Measurements from ENCODE around the gene DISC1. TPM values are rescaled to one million over a fixed set of nuclear protein-coding genes. Genes with fewer than 3 reads are reported as not detected.

Gene DISC1
- total and polyA plus RNA-seq, 2 donors (not counting 1 experiment from before 2014, with no cell fraction given): 2.0 to 4.3 TPM

DNA sequence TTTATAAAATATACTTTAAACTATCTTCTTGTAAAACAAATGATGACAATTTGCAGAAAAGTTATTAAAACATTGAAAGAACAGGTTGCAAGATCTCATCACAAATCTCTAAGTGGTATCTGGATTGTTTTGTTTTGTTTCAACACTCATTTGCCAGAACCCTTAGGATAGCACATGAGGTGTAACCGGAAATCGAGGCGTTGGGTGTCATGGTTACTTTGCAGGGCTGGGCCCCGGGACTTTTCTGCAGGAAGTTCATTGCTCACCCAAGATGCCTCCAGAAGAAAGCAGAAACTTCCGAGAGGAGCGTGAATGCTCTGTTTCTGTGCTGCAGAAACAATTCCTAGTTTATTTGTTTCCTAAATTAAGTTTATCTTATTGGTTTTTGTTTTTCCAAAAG, 2.5 kb downstream of the DISC1 start:
- DNase-seq (ENCODE audit: low read depth in 2 of 2): no peak
- no peak for TF ChIP-seq EZH2 (IDR thresholded peaks at IDR 0.05; ENCODE audit: low read length, missing control alignments)
- TF ChIP-seq, protein P1, sequence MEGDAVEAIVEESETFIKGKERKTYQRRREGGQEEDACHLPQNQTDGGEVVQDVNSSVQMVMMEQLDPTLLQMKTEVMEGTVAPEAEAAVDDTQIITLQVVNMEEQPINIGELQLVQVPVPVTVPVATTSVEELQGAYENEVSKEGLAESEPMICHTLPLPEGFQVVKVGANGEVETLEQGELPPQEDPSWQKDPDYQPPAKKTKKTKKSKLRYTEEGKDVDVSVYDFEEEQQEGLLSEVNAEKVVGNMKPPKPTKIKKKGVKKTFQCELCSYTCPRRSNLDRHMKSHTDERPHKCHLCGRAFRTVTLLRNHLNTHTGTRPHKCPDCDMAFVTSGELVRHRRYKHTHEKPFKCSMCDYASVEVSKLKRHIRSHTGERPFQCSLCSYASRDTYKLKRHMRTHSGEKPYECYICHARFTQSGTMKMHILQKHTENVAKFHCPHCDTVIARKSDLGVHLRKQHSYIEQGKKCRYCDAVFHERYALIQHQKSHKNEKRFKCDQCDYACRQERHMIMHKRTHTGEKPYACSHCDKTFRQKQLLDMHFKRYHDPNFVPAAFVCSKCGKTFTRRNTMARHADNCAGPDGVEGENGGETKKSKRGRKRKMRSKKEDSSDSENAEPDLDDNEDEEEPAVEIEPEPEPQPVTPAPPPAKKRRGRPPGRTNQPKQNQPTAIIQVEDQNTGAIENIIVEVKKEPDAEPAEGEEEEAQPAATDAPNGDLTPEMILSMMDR (conservative IDR thresholded peaks at IDR 0.05 in 1 of 2, IDR thresholded peaks at IDR 0.05 in 1 of 2; ENCODE audit: low read depth in 1 of 2, low read length in 2 of 2): no peak
- H3K9me3 ChIP-seq (ENCODE audit: control insufficient read depth, insufficient read depth, low read depth, low read length): no peaks in the 10 kb centered on the region
- no peaks in the 10 kb centered on the region for H3K36me3 ChIP-seq (ENCODE audit: control insufficient read depth, insufficient read depth, low read length)
- H4K20me1 ChIP-seq (ENCODE audit: control insufficient read depth, extremely low read depth, insufficient read depth, low read length): peaks cover 1% of the 10 kb centered on the region
- H3K4me3 ChIP-seq (replicated peaks in 1 of 4; ENCODE audit: control extremely low read depth in 1 of 4, insufficient read depth in 1 of 4, low read depth in 3 of 4, low read length in 4 of 4): no peak overlapping the region
- peaks cover 5% of the 10 kb centered on the region for H3K4me1 ChIP-seq (ENCODE audit: control insufficient read depth, extremely low read depth, insufficient read depth, low read length)
- H3K79me2 ChIP-seq (ENCODE audit: control insufficient read depth, insufficient read depth, low read length): no peaks in the 10 kb centered on the region
- H3K4me2 ChIP-seq (ENCODE audit: extremely low read depth, insufficient read depth, low read length): no peak overlapping the region
- H3K27me3 ChIP-seq (ENCODE audit: control insufficient read depth, insufficient read depth, low read length): no peaks in the 10 kb centered on the region
- H3K9ac ChIP-seq (ENCODE audit: insufficient read depth, low read length): no peak overlapping the region
- H2AFZ ChIP-seq (ENCODE audit: low read length): no peak overlapping the region
- no peak overlapping the region for H3K27ac ChIP-seq (ENCODE audit: insufficient read depth, low read length)

DNA sequence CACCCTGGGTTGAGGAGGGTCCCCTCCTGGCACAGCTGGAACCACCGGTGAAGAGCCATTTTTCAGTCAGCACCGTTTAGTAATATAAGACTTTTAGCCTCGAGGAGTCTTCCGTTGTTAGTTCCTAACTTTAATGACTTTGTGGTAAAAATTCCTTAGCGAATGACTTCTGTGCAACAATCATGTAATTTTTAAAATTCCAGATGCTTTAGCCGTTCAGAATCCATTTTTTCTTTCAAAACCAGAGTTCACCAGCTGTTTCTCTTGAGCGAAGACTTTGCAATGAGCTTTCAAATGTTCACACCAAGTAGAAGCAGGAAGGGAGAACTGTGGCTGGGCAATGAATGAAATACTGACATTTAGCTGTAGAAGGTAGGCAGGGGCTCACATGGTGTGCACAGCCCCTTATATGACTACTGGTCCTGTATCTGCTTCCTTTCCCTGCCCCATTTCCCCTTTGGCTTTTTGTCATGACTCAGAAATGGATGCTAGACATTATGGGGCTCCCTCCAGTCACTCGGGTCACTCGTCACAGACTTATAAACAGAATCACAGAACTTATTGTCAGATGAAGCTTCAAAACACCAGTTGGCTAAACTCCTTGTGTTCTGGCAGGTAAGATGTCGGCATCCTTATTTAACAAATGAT, 4.1 kb downstream of the DISC1 start:
- no peaks in the 10 kb centered on the region for H3K79me2 ChIP-seq (ENCODE audit: control insufficient read depth, insufficient read depth, low read length)
- H3K4me3 ChIP-seq (replicated peaks in 1 of 4; ENCODE audit: control extremely low read depth in 1 of 4, insufficient read depth in 1 of 4, low read depth in 3 of 4, low read length in 4 of 4): no peak overlapping the region
- no peaks in the 10 kb centered on the region for H3K27me3 ChIP-seq (ENCODE audit: control insufficient read depth, insufficient read depth, low read length)
- H3K9ac ChIP-seq (ENCODE audit: insufficient read depth, low read length): no peak overlapping the region
- H3K4me2 ChIP-seq (ENCODE audit: extremely low read depth, insufficient read depth, low read length): no peak overlapping the region
- H3K9me3 ChIP-seq (ENCODE audit: control insufficient read depth, insufficient read depth, low read depth, low read length): no peaks in the 10 kb centered on the region
- H4K20me1 ChIP-seq (ENCODE audit: control insufficient read depth, extremely low read depth, insufficient read depth, low read length): peaks cover 1% of the 10 kb centered on the region
- peaks cover 5% of the 10 kb centered on the region for H3K4me1 ChIP-seq (ENCODE audit: control insufficient read depth, extremely low read depth, insufficient read depth, low read length)
- DNase-seq (ENCODE audit: low read depth in 2 of 2): peak; percentile 65 to 70
- no peak overlapping the region for H2AFZ ChIP-seq (ENCODE audit: low read length)
- no peaks in the 10 kb centered on the region for H3K36me3 ChIP-seq (ENCODE audit: control insufficient read depth, insufficient read depth, low read length)
- H3K27ac ChIP-seq (ENCODE audit: insufficient read depth, low read length): no peak overlapping the region
- TF ChIP-seq, protein P1 (conservative IDR thresholded peaks at IDR 0.05 in 1 of 2, IDR thresholded peaks at IDR 0.05 in 1 of 2; ENCODE audit: low read depth in 1 of 2, low read length in 2 of 2): no peak
- no peak for TF ChIP-seq EZH2 (IDR thresholded peaks at IDR 0.05; ENCODE audit: low read length, missing control alignments)

DNA sequence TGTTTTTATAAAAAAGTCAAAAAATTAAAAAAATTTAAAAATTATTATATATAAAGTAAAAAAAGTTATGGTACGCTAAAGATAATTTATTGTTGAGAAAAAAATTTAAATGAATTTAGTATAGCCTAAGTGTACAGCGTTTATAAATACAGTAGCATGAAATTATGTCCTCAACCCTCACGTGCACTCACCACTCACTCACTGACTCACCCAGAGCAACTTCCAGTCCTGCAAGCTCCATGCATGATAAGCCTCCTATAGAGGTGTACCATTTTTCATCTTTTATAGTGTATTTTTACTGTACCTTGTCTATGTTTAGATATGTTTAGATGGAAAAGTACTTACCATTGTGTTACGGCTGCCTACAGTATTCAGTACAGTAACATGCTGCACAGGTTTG, 5.1 kb downstream of the DISC1 start:
- peaks cover 1% of the 10 kb centered on the region for H4K20me1 ChIP-seq (ENCODE audit: control insufficient read depth, extremely low read depth, insufficient read depth, low read length)
- H3K79me2 ChIP-seq (ENCODE audit: control insufficient read depth, insufficient read depth, low read length): no peaks in the 10 kb centered on the region
- H3K9ac ChIP-seq (ENCODE audit: insufficient read depth, low read length): no peak overlapping the region
- peaks cover 5% of the 10 kb centered on the region for H3K4me1 ChIP-seq (ENCODE audit: control insufficient read depth, extremely low read depth, insufficient read depth, low read length)
- no peak overlapping the region for H3K4me3 ChIP-seq (replicated peaks in 1 of 4; ENCODE audit: control extremely low read depth in 1 of 4, insufficient read depth in 1 of 4, low read depth in 3 of 4, low read length in 4 of 4)
- no peaks in the 10 kb centered on the region for H3K27me3 ChIP-seq (ENCODE audit: control insufficient read depth, insufficient read depth, low read length)
- H3K27ac ChIP-seq (ENCODE audit: insufficient read depth, low read length): no peak overlapping the region
- DNase-seq (ENCODE audit: low read depth in 2 of 2): no peak
- no peaks in the 10 kb centered on the region for H3K36me3 ChIP-seq (ENCODE audit: control insufficient read depth, insufficient read depth, low read length)
- H3K4me2 ChIP-seq (ENCODE audit: extremely low read depth, insufficient read depth, low read length): no peak overlapping the region
- H3K9me3 ChIP-seq (ENCODE audit: control insufficient read depth, insufficient read depth, low read depth, low read length): no peaks in the 10 kb centered on the region
- TF ChIP-seq EZH2 (IDR thresholded peaks at IDR 0.05; ENCODE audit: low read length, missing control alignments): no peak
- TF ChIP-seq, protein P1 (conservative IDR thresholded peaks at IDR 0.05 in 1 of 2, IDR thresholded peaks at IDR 0.05 in 1 of 2; ENCODE audit: low read depth in 1 of 2, low read length in 2 of 2): no peak
- H2AFZ ChIP-seq (ENCODE audit: low read length): no peak overlapping the region

All from fibroblast of lung (primary cell).